LNCaP clone FGC (cell line): ENCODE results near the gene NTRK2.

Source experiments
- DNase-seq: peaks from one replicate; pipeline ENCODE4 v3.0.0-alpha.2; 2011; ENCODE audit warnings: low read depth
- H3K4me3 ChIP-seq: 2 replicates; pipeline ENCODE4 v1.5.1; 2011; ENCODE audit warnings: mild to moderate bottlenecking, low read depth, low read length, control low read depth
- TF ChIP-seq, protein P1 (sequence below): IDR thresholded peaks from 2 replicates; pipeline ENCODE4 v1.5.1; 2012; ENCODE audit warnings: mild to moderate bottlenecking; ENCODE audit not compliant: control insufficient read depth, insufficient read depth; ENCODE audit errors: extremely low read depth

Gene NTRK2

DNA sequence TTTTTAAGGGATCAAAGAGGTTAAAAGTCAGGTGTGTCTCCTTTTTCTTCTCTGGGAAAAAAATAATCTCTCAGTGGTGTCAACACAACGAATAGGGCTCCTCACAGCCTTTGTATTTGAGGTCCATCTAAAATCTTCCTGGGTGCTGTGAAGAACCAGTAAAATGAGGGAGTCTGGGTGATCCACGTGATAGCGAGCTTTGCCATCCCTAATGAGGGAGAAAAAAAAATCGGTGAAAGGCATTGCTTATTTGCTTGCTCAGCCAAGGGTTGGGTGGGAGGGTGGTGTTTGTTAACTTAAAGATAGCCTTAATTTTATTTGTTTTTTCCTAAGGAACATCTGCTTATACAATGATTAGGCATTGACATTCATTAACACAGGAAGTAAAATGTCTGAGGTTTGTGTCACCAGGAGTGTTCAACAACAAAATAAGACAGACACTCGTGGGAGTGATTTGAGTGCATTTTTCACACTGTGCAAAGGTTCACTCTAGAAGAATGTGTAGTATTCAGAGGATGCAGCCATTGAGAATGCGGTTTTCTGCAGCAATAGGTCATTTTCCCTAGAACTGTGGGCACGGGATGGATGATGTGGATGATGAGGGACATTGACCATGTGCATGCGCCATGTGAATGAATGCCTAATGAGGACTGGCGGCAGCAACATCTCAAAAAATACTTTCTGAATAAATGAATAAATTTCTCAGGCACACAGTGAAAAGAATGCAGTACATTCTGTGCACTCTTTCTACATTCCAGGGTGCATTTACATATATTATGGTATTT lies 369.5 kb downstream of the NTRK2 start:
- TF ChIP-seq, protein P1, sequence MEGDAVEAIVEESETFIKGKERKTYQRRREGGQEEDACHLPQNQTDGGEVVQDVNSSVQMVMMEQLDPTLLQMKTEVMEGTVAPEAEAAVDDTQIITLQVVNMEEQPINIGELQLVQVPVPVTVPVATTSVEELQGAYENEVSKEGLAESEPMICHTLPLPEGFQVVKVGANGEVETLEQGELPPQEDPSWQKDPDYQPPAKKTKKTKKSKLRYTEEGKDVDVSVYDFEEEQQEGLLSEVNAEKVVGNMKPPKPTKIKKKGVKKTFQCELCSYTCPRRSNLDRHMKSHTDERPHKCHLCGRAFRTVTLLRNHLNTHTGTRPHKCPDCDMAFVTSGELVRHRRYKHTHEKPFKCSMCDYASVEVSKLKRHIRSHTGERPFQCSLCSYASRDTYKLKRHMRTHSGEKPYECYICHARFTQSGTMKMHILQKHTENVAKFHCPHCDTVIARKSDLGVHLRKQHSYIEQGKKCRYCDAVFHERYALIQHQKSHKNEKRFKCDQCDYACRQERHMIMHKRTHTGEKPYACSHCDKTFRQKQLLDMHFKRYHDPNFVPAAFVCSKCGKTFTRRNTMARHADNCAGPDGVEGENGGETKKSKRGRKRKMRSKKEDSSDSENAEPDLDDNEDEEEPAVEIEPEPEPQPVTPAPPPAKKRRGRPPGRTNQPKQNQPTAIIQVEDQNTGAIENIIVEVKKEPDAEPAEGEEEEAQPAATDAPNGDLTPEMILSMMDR = no peak
- no peak for DNase-seq
- no peak overlapping the region for H3K4me3 ChIP-seq

DNA sequence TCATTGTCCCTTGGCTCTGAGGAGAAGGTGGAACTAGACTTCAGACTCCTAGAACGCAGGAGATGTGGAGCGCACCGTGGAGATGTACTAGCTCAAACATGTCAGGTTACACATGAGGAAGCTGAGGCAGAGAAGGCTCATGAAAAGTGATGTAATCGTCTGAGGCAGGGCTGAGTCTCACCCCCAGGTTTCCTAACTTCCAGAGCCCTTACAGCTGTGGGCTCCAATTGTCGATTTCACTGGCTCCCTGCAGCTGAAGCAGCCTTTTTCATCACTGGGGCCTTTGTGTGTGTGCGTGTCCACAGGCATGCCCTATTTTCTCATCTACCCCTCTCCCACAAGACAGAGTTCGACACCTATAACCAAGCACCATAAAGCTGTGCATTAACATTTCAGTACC lies 370.6 kb downstream of the NTRK2 start:
- TF ChIP-seq, protein P1 = no peak
- H3K4me3 ChIP-seq = no peak overlapping the region
- no peak for DNase-seq

DNA sequence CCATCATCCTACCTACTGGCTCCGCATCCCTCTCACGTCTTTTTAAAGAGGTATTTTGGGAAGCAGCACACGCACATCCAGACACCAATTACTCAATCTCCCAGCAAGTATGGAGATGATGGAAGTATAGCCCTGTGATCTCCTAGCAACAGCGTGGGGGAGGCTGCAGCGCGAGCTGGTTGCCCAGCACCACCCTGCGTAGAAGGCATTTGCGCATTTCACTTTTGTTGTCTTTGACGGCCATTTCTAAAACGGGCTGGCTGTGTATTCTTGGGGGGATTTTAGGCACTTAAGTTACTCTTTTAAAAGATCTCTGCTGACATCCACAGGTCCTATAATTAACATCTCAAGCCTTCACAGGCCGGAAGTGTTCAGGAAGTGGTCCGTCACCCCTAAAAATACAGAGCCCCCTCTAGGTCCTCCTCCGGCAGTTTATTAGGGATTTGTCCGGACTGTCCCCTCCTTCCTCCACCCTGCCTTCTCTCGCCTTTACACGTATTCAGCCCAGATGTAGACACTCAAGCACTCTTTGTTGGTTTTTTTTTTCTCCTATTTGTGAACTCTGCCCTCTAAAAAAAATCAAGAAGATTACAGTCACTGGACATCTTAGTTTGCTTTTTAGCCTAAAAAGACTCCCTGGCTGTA lies 371.4 kb downstream of the NTRK2 start:
- no peak for DNase-seq
- TF ChIP-seq, protein P1 = no peak
- no peak overlapping the region for H3K4me3 ChIP-seq

DNA sequence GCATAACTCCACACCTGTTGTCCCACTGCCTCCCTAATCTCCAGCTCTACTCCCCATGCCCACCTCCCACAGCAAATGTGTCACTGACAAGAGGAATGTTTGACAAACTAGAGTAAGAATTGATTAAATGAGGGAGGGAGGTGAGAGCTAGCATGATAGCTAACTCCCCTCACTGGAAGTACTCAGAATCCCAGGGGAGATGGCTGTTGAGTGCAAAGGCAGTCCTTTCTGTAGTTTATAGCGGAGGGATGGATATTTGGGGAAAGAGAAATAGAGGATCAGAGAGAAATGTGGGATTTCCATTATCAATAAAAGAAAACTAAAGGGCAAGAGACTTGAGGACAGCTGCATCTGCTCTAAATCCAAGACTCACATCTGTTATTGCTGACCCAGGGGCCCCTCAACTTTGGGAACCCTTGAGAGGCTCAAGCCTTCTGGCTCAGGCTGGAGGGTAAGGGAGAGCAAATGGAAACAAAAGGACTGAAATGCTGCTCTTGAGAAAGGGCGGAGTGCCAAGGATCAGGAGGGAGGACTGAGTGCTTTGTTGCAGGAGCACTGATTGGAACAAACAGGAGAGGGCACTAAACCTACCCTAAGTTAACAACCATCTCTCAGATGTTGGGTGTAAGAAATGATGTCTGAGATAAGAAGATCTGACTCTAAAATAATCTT lies 372.1 kb downstream of the NTRK2 start:
- no peak overlapping the region for H3K4me3 ChIP-seq
- no peak for DNase-seq
- TF ChIP-seq, protein P1 = no peak

DNA sequence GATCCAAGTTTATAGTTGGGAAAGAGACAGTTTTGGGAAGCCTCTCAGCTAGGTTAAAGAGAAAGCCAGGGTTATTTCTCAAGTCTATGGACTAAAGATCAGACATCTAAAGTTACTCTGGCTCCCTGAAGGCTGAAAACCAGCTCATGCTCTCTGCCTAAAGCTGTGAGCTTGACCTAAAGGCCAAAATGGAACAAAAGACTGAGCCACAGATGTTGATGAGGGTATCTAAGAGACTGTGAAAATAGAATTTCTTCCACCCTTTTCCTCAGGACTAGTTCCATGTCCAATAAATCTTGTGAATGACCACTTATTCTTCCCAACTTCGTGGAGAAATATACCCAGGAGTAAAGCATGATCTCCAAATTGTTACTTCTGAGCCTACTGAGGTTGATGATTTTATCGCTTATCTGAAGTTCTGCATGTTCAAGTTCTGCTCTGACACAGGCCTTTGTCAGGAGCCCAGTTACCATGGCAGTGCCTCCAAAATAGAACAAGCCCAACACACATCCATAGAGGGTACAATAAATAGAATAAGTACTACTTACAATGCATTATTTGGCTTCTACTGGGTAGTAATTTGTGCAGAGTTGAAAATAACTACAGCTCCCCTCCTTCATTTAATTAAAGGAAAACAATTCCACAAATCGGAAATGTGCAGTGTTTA lies 373.6 kb downstream of the NTRK2 start:
- no peak for DNase-seq
- TF ChIP-seq, protein P1 = no peak
- H3K4me3 ChIP-seq = no peak overlapping the region

GRCh38 chr9:85045271-85045670 lies 375.7 kb downstream of the NTRK2 start:
- no peak overlapping the region for H3K4me3 ChIP-seq
- TF ChIP-seq, protein P1 = no peak
- DNase-seq = no peak
